ENCODE measurements around the gene TMEM191B. TPM values are rescaled to one million over a fixed set of nuclear protein-coding genes. Genes with fewer than 3 reads are reported as not detected.
A peak's percentile ranks its signal among the peaks of the same experiment; 100 is the strongest.
"Not testable (repeated sequence)": the region's sequence is repeated elsewhere in the genome, so short reads cannot be mapped to it uniquely, and the experiment has no call there.

The TMEM191B gene
- total RNA-seq, 1 experiment from 2014 or later: not detected

GRCh38 chr22:18523328-18523727, 4.3 kb upstream of the TMEM191B start:
- intact Hi-C loops (cut with micrococcal nuclease; ENCODE audit: unreplicated experiment); H3K27me3 ChIP-seq (replicated peaks; ENCODE audit: insufficient read depth, low read depth, low read length, poor library complexity); DNase-seq (ENCODE audit: low spot score); H3K4me3 ChIP-seq (ENCODE audit: low read depth, low read length, poor library complexity, severe bottlenecking); BruUV-seq (replicated peaks); H3K27ac ChIP-seq (ENCODE audit: low read depth, low read length, poor library complexity, severe bottlenecking); POLR2A ChIA-PET (ENCODE audit: low non-redundant PET); CTCF ChIA-PET; H3K9me3 ChIP-seq (ENCODE audit: low read depth, low read length, poor library complexity, severe bottlenecking); H3K36me3 ChIP-seq (ENCODE audit: insufficient read depth, low read length, poor library complexity, severe bottlenecking); H3K4me1 ChIP-seq (ENCODE audit: insufficient read depth, low read length, poor library complexity, severe bottlenecking): not testable (repeated sequence)

- H3K9me3 ChIP-seq (ENCODE audit: low read depth, low read length, poor library complexity, severe bottlenecking); H3K36me3 ChIP-seq (ENCODE audit: insufficient read depth, low read length, poor library complexity, severe bottlenecking); BruUV-seq (replicated peaks); H3K27me3 ChIP-seq (replicated peaks; ENCODE audit: insufficient read depth, low read depth, low read length, poor library complexity); H3K4me1 ChIP-seq (ENCODE audit: insufficient read depth, low read length, poor library complexity, severe bottlenecking); H3K4me3 ChIP-seq (ENCODE audit: low read depth, low read length, poor library complexity, severe bottlenecking); CTCF ChIA-PET; H3K27ac ChIP-seq (ENCODE audit: low read depth, low read length, poor library complexity, severe bottlenecking); intact Hi-C loops (cut with micrococcal nuclease; ENCODE audit: unreplicated experiment); POLR2A ChIA-PET (ENCODE audit: low non-redundant PET): not testable (repeated sequence)
- peak; percentile 47 for DNase-seq (ENCODE audit: low spot score)
Observed at GRCh38 chr22:18528597-18529415, 1.2 kb downstream of the TMEM191B start.

GRCh38 chr22:18529416-18530145, 2.0 kb downstream of the TMEM191B start:
- POLR2A ChIA-PET (ENCODE audit: low non-redundant PET): not testable (repeated sequence)

GRCh38 chr22:18533633-18534032, 6.0 kb downstream of the TMEM191B start:
- H3K4me3 ChIP-seq (ENCODE audit: low read depth, low read length, poor library complexity, severe bottlenecking); CTCF ChIA-PET; H3K4me1 ChIP-seq (ENCODE audit: insufficient read depth, low read length, poor library complexity, severe bottlenecking); H3K9me3 ChIP-seq (ENCODE audit: low read depth, low read length, poor library complexity, severe bottlenecking); H3K36me3 ChIP-seq (ENCODE audit: insufficient read depth, low read length, poor library complexity, severe bottlenecking); H3K27ac ChIP-seq (ENCODE audit: low read depth, low read length, poor library complexity, severe bottlenecking); BruUV-seq (replicated peaks); intact Hi-C loops (cut with micrococcal nuclease; ENCODE audit: unreplicated experiment); H3K27me3 ChIP-seq (replicated peaks; ENCODE audit: insufficient read depth, low read depth, low read length, poor library complexity); DNase-seq (ENCODE audit: low spot score); POLR2A ChIA-PET (ENCODE audit: low non-redundant PET): not testable (repeated sequence)

More at GRCh38 chr22:18529416-18530145, 2.0 kb downstream of the TMEM191B start:
- BruUV-seq (replicated peaks); H3K4me3 ChIP-seq (ENCODE audit: low read depth, low read length, poor library complexity, severe bottlenecking); H3K27me3 ChIP-seq (replicated peaks; ENCODE audit: insufficient read depth, low read depth, low read length, poor library complexity); H3K9me3 ChIP-seq (ENCODE audit: low read depth, low read length, poor library complexity, severe bottlenecking); H3K36me3 ChIP-seq (ENCODE audit: insufficient read depth, low read length, poor library complexity, severe bottlenecking); intact Hi-C loops (cut with micrococcal nuclease; ENCODE audit: unreplicated experiment); H3K4me1 ChIP-seq (ENCODE audit: insufficient read depth, low read length, poor library complexity, severe bottlenecking); CTCF ChIA-PET; DNase-seq (ENCODE audit: low spot score); H3K27ac ChIP-seq (ENCODE audit: low read depth, low read length, poor library complexity, severe bottlenecking): not testable (repeated sequence)

- BruUV-seq (replicated peaks): not testable (repeated sequence)
Observed at GRCh38 chr22:18534315-18534714, 6.7 kb downstream of the TMEM191B start.

GRCh38 chr22:18539994-18540393, 12.4 kb downstream of the TMEM191B start:
- not testable (repeated sequence) for BruUV-seq (replicated peaks); H3K36me3 ChIP-seq (ENCODE audit: insufficient read depth, low read length, poor library complexity, severe bottlenecking)

More at GRCh38 chr22:18534315-18534714, 6.7 kb downstream of the TMEM191B start:
- H3K27me3 ChIP-seq (replicated peaks; ENCODE audit: insufficient read depth, low read depth, low read length, poor library complexity); H3K4me3 ChIP-seq (ENCODE audit: low read depth, low read length, poor library complexity, severe bottlenecking); H3K4me1 ChIP-seq (ENCODE audit: insufficient read depth, low read length, poor library complexity, severe bottlenecking); H3K36me3 ChIP-seq (ENCODE audit: insufficient read depth, low read length, poor library complexity, severe bottlenecking); POLR2A ChIA-PET (ENCODE audit: low non-redundant PET); CTCF ChIA-PET; H3K9me3 ChIP-seq (ENCODE audit: low read depth, low read length, poor library complexity, severe bottlenecking); DNase-seq (ENCODE audit: low spot score); H3K27ac ChIP-seq (ENCODE audit: low read depth, low read length, poor library complexity, severe bottlenecking); intact Hi-C loops (cut with micrococcal nuclease; ENCODE audit: unreplicated experiment): not testable (repeated sequence)

GRCh38 chr22:18543400-18543799, 15.8 kb downstream of the TMEM191B start:
- H3K4me1 ChIP-seq (ENCODE audit: insufficient read depth, low read length, poor library complexity, severe bottlenecking); H3K27me3 ChIP-seq (replicated peaks; ENCODE audit: insufficient read depth, low read depth, low read length, poor library complexity); BruUV-seq (replicated peaks); CTCF ChIA-PET; H3K36me3 ChIP-seq (ENCODE audit: insufficient read depth, low read length, poor library complexity, severe bottlenecking); POLR2A ChIA-PET (ENCODE audit: low non-redundant PET); H3K27ac ChIP-seq (ENCODE audit: low read depth, low read length, poor library complexity, severe bottlenecking); DNase-seq (ENCODE audit: low spot score); intact Hi-C loops (cut with micrococcal nuclease; ENCODE audit: unreplicated experiment); H3K9me3 ChIP-seq (ENCODE audit: low read depth, low read length, poor library complexity, severe bottlenecking); H3K4me3 ChIP-seq (ENCODE audit: low read depth, low read length, poor library complexity, severe bottlenecking): not testable (repeated sequence)

More at GRCh38 chr22:18539994-18540393, 12.4 kb downstream of the TMEM191B start:
- intact Hi-C loops (cut with micrococcal nuclease; ENCODE audit: unreplicated experiment); CTCF ChIA-PET; H3K9me3 ChIP-seq (ENCODE audit: low read depth, low read length, poor library complexity, severe bottlenecking); POLR2A ChIA-PET (ENCODE audit: low non-redundant PET); H3K27me3 ChIP-seq (replicated peaks; ENCODE audit: insufficient read depth, low read depth, low read length, poor library complexity); DNase-seq (ENCODE audit: low spot score); H3K4me3 ChIP-seq (ENCODE audit: low read depth, low read length, poor library complexity, severe bottlenecking); H3K4me1 ChIP-seq (ENCODE audit: insufficient read depth, low read length, poor library complexity, severe bottlenecking); H3K27ac ChIP-seq (ENCODE audit: low read depth, low read length, poor library complexity, severe bottlenecking): not testable (repeated sequence)

Data from A673 (cell line).